G401.6 (cell line): ENCODE measurements around the gene NEK10.

Source experiments
- FAIRE-seq: peaks from 2 replicates; lab custom pipeline; 2012; peaks lifted over from hg19 to GRCh38; lab: Jason Lieb, UNC

The NEK10 gene

GRCh38 chr3:27239951-27240350, 129.2 kb downstream of the NEK10 start:
- FAIRE-seq: no peak

DNA sequence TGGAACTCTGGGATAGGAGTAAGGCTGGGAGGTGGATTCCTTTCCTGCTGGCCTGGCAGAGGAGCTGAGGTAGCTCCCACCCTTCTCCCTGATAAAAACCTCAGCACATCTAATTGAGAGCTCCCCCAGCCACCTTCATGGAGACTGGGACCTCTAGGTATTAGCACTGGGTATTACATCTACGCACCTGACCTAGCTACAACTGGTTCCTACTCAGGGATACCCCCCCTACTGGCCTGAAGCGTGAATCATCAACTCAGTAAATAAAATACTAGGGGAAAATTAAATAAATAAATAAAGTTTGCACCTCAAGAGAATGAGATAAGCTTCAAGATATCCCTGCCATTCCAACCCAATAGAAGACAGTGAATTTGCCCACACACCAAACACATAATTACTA, 140.4 kb downstream of the NEK10 start:
- FAIRE-seq: no peak

GRCh38 chr3:27224197-27224596, 145.0 kb downstream of the NEK10 start:
- FAIRE-seq: no peak

DNA sequence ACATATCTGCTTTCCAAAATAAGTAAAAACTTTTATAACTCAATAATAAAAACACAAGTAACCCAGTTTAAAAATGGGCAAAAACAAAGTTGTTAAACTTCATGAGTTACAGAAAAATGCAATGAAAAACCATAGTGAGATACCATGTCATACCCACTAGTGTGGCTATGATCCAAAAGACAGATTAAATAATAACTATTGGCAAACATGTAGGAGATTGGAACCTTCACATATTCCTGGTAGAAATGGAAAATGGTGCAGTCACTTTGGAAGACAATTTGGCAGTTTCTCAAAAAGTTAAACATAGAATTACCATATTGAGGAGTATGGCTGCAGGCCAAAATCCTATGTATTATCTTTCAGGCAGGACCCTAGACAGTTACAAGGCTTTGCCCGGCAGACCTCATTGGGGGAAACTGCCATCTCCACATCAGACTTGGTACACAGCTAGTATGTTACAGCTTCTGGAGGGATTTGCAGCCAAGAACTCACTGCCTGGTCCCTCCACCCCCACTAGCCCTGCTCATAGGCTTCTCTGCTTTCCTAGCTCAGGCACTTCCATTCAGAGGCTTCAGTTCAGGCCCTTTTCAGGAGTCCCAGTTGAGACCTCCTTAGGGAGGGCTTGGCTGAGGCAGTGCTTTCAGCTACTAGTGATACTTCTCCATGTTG, 147.8 kb downstream of the NEK10 start:
- no peak for FAIRE-seq

GRCh38 chr3:27220166-27220565, 149.0 kb downstream of the NEK10 start:
- FAIRE-seq: no peak

DNA sequence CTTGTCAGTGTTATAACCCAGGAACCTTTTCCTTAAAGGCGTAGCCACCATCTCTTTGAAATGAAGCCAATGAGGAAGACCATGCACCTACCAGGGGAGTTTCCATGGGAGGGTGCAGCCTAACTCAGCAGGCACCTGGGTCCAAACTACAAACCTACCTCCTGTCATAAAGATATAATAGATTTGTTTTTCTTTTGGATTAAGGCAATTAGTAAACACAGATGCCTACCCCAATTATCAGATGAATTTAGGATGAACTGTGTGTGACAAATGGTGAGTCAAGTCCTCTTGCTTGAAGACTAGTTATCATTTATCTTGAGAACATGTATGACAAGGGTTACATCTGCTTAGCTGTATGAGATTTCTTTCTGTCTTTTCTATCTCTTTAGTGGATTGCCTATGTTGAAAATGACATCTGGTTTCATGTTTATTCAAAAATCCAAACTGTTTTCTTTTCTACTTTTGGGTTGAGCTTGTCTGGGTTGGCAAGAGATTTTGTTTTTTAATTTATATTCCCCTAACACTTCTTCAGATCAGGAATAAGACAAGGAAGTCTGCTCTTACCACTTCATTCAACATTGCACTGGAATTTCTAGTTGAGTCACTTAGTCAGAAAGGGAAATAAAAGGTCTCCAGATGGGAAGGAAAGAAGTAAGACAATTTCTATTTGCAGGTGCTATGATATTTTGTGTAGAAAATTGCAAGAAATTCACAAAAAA, 149.9 kb downstream of the NEK10 start:
- FAIRE-seq: no peak

DNA sequence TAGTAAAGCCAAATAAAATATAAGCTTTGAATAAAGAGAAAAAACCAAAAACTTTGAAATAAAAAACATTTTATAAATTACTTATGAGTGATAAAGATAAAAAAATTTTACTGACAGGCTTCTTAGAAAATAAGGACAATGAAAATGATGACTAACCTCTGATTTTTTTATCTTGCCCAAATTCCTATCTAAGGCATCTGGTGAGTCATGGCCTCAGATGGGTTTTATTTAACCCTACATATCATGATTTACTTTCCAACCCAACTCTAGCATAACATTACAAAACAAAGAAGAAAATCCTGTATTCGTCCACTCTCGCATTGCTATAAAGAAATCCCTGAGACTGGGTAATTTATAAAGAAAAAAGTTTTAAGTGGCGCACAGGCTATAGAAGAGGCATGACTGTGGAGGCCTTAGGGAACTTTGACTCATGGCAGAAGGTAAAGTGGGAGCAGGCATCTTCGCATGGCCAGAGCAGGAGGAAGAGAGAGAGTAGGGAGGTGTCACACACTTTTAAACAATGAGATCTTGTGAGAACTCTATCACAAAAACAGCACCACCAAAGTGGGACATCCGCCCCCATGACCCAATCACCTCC, 152.1 kb downstream of the NEK10 start:
- FAIRE-seq: peak; percentile 61

DNA sequence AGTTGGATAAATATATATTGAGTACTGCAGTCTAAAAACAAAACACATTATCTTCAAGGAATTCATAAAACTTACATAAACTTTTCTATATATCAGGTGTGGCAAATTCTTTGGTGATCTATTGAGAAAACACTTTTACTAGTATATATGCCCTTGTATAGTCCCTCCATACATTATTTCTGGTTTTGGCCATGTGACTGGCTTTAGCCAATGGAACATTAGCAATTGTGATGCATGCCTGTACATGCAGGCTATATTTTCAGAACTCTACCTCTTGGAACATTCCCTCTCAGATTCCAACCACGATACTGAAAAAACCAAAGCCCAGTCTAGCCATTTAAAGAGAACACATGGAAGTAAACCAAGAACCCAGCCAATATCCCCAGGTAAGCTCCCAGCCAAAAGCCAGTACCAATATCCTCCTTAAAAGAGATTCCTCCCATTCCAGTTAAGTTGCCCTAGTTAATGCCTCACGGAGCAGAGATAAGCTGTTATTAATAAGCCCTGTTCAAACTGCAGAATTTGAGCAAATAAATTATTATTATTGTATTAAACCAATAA, 152.8 kb downstream of the NEK10 start:
- FAIRE-seq: no peak

DNA sequence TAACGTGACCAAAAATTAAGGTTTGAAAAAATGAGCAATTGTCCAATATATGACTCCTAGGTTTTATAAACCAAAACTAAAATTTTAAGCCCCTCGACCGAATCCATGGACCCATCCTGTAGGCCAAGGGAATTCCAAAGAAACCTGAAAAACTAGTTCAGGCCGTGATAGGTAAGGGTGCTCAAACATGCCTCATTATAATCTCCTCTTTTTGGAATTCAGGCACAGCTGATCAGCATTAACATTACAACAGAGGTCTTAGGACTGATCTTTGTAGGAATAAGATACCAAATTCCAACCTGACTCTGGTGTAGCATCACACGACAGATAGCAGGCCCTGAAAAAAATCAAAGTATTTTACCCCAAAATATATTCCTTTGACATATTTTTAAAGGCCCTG, 155.7 kb downstream of the NEK10 start:
- no peak for FAIRE-seq

- FAIRE-seq: no peak
These were observed 159.4 kb downstream of the NEK10 start for GRCh38 chr3:27209617-27210264.

DNA sequence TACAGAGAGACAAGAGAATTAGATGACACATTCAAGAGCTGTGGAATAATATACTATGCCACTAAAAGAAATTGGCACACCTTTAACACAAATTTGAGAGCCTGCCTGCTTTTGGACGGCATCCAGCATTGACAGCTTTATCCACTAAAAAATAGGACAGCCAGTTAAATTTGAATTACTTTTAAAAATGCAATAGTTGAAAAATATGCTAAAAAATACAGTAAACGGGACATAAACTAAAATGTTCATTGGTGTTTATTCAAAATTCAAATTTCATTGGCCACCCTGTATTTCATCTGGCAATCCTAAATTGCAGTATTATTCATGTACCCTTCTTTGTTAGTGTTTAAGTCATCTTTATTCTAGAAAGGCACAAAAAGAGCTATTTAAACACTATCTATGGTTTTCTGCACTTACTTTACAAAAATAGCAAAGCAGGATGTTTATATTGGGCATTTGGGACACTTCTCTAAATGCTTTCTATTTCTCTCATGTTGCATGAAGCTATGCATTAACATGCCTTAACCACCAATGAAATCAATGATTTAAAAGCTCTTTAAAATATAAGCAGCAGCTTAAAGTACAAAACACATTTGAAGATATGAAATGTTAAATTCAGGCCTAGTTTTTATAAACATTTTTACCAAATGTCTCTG, 160.1 kb downstream of the NEK10 start:
- FAIRE-seq: no peak

DNA sequence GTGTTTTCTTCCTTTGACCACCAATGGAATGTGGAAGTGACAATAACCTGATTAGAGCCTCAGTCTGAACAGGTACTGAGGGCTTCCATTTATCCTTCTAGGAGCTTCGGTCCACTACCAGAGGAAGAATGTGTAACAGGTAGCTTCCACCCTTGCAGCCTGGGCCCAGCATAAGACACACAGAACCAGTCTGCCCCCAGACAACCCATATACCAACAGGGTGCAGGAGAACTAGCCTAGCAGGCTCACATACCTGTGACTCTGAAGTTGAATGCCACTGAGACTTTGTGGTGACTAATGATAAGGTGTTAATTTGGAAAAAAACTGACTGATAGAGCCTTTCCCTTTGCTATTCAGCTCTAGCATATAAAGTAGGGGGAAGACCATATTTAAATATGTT, 166.2 kb downstream of the NEK10 start:
- FAIRE-seq: no peak

- FAIRE-seq: no peak
These were observed 167.7 kb downstream of the NEK10 start for GRCh38 chr3:27201492-27201891.

- no peak for FAIRE-seq
These were observed 168.3 kb downstream of the NEK10 start for GRCh38 chr3:27200721-27201489.

DNA sequence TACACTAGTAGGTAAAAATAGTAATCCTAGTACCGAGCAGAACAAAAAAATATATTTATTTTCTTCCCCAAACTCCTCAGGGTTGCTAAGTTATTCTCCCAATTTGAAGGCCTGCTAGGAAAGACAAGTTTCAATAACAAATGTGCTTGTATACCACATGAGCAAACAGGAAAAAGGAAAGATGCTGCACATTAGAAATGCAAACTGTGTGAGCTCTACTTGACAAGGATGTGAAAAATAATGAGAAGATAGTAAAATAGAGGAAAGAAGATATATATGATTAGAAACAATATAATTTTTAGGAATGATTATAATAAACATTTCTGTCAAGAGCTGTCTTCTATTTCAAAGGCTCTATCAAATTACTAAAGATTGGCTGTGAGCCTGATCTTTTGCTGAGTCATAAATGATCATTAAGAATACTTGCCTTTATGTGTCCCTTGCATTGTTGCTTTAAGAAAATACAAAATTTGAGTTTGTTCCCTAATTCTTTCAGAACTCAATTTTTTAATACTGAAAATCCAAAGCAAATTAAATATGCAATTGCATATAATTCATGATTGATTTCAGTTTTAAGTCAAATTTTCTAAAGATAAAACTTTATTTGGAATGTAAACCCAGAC, 174.2 kb downstream of the NEK10 start:
- no peak for FAIRE-seq

GRCh38 chr3:27193056-27193455, 176.1 kb downstream of the NEK10 start:
- FAIRE-seq: no peak

DNA sequence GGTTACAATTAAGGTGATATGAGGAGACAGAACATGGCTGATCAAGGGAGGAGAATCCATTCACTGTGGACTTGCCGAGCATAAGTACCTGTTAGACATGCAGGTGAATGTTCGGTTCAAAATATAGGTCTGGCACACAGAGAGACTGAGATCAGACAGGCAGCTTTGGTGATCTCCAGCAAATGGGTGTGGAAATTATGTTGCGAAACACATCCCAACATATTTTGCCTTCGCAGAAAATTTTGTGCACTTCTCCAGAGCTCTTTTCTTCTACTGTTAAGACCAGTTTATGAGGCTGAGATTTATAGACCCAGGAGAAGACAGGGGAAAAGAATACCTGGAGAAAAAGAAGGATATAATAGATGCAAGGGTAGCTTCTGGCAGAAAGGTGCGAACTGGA, 183.2 kb downstream of the NEK10 start:
- FAIRE-seq: no peak

GRCh38 chr3:27185231-27185989, 183.8 kb downstream of the NEK10 start:
- FAIRE-seq: no peak

DNA sequence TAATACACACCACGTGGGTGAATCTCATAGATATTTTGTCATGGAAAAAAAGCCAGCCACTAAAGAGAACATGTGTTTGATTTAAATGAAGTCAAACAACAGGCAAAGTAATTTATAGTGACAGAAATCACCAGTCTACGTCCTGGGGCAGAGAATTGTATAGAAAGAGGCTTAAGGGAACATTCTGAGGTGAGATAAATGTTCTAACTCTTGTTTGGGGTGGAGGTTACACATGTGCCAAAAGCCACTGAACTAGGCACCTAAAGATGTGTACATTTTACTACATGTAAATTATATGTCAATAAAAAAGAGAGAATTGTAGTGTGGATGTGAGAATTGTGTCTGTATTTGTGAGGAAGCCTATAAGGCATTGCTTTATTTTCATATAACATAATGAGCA, 184.9 kb downstream of the NEK10 start:
- no peak for FAIRE-seq

DNA sequence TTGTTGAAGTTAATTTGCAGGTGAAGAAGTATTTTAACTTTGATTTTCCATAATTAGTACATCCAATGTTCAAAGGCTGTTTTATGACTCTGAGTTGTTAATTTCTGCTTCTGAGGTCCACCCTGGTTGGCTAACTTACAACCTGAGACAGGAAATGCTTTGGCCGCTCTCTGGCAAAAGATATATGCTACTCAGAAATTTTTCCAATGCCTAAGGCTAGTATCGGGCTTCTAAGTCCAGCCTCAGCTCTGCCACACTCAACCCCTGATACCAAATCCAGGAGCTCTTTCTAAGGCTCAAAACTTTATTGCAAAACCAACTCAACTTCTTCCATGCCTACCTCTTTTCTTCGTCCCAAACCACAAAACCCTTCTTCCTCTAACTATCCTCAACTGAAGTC, 192.9 kb downstream of the NEK10 start:
- no peak for FAIRE-seq
